ENCODE results near the gene TMEM53. TPM values are rescaled to one million over a fixed set of nuclear protein-coding genes. Genes with fewer than 3 reads are reported as not detected.
"Not testable (repeated sequence)": the region's sequence is repeated elsewhere in the genome, so short reads cannot be mapped to it uniquely, and the experiment has no call there.

The TMEM53 gene
- total and polyA plus RNA-seq, 2 donors (not counting 3 experiments of a cell fraction or from before 2014, with no cell fraction given), result 5.3 to 16.5 TPM

- H3K9me3 ChIP-seq (replicated peaks; ENCODE audit: control insufficient read depth, insufficient read depth, low read length); intact Hi-C loops (cut with micrococcal nuclease); FAIRE-seq; CTCF ChIA-PET; H3K4me3 ChIP-seq (replicated peaks in 1 of 3; ENCODE audit: insufficient read depth in 1 of 3, low read depth in 1 of 3, low read length in 3 of 3); H3K9me1 ChIP-seq (replicated peaks; ENCODE audit: control insufficient read depth, extremely low read depth, insufficient read depth, low read length); H4K20me1 ChIP-seq (replicated peaks; ENCODE audit: control insufficient read depth, extremely low read depth, insufficient read depth, low read length); H3K36me3 ChIP-seq (ENCODE audit: control insufficient read depth in 2 of 2, extremely low read depth in 1 of 2, insufficient read depth in 2 of 2, low read length in 2 of 2); H3K4me2 ChIP-seq (ENCODE audit: insufficient read depth, low read length); dilution Hi-C loops (cut with MboI; ENCODE audit: extremely low pct_ligation_motif_present, low sequenced_read_pairs); H3K27me3 ChIP-seq (ENCODE audit: control insufficient read depth in 2 of 2, insufficient read depth in 2 of 2, low read length in 2 of 2); H2AFZ ChIP-seq (ENCODE audit: low read depth, low read length); POLR2A ChIA-PET; DNase-seq (ENCODE audit: low read depth, low spot score); H3K9ac ChIP-seq (replicated peaks; ENCODE audit: extremely low read depth, insufficient read depth, low read length); H3K27ac ChIP-seq (ENCODE audit: insufficient read depth, low read depth, low read length); H3K79me2 ChIP-seq (ENCODE audit: control insufficient read depth, insufficient read depth, low read length); H3K4me1 ChIP-seq (ENCODE audit: control insufficient read depth, extremely low read depth, insufficient read depth, low read length); BruUV-seq (replicated peaks): not testable (repeated sequence)
Observed at GRCh38 chr1:44666719-44667118, 7.6 kb downstream of the TMEM53 start.

- CTCF ChIA-PET, result interaction anchor here (1.0 to 3.6 kb wide), 2 partner anchors 9 to 12 kb away, joined by 6 to 18 read pairs; no protein-coding TSS in a partner anchor
- intact Hi-C loops (cut with micrococcal nuclease), result no loop called here
- H3K9me1 ChIP-seq (replicated peaks; ENCODE audit: control insufficient read depth, extremely low read depth, insufficient read depth, low read length), result no peaks in the 10 kb centered on the region
- dilution Hi-C loops (cut with MboI; ENCODE audit: extremely low pct_ligation_motif_present, low sequenced_read_pairs), result no loop called here
- no peak overlapping the region for H3K4me3 ChIP-seq (replicated peaks in 1 of 3; ENCODE audit: insufficient read depth in 1 of 3, low read depth in 1 of 3, low read length in 3 of 3)
- BruUV-seq (replicated peaks), result no TSS peak
- no peaks in the 10 kb centered on the region for H4K20me1 ChIP-seq (replicated peaks; ENCODE audit: control insufficient read depth, extremely low read depth, insufficient read depth, low read length)
- H3K27me3 ChIP-seq (ENCODE audit: control insufficient read depth in 2 of 2, insufficient read depth in 2 of 2, low read length in 2 of 2), result no peaks in the 10 kb centered on the region
- POLR2A ChIA-PET, result interaction anchor here (1.0 kb wide), 1 partner anchor 9 kb away, joined by 5 read pairs; the partner anchor contains the start of genes ARMH1 and TMEM53
- H3K4me1 ChIP-seq (ENCODE audit: control insufficient read depth, extremely low read depth, insufficient read depth, low read length), result no peaks in the 10 kb centered on the region
- H3K9ac ChIP-seq (replicated peaks; ENCODE audit: extremely low read depth, insufficient read depth, low read length), result no peak overlapping the region
- H3K79me2 ChIP-seq (ENCODE audit: control insufficient read depth, insufficient read depth, low read length), result no peaks in the 10 kb centered on the region
- H3K27ac ChIP-seq (ENCODE audit: insufficient read depth, low read depth, low read length), result no peak overlapping the region
- TF ChIP-seq POLR2AphosphoS5 (IDR thresholded peaks at IDR 0.05; ENCODE audit: insufficient read depth, low read depth, low read length), result no peak
- no peak for TF ChIP-seq EZH2 (IDR thresholded peaks at IDR 0.05; ENCODE audit: borderline replicate concordance, low read depth, low read length, severe bottlenecking)
- TF ChIP-seq GATA2 (IDR thresholded peaks at IDR 0.05; ENCODE audit: insufficient read depth, insufficient read length, low read depth, low read length), result no peak
- no peak for TF ChIP-seq MAX (IDR thresholded peaks at IDR 0.05; ENCODE audit: insufficient read depth, insufficient read length)
- TF ChIP-seq MYC (IDR thresholded peaks at IDR 0.05; ENCODE audit: low read depth, low read length), result no peak
- no peak for TF ChIP-seq POLR2A (IDR thresholded peaks at IDR 0.05; ENCODE audit: low read depth, low read length)
- DNase-seq (ENCODE audit: low read depth, low spot score), result no peak
- H3K4me2 ChIP-seq (ENCODE audit: insufficient read depth, low read length), result no peak overlapping the region
- FAIRE-seq, result no peak
- H3K36me3 ChIP-seq (ENCODE audit: control insufficient read depth in 2 of 2, extremely low read depth in 1 of 2, insufficient read depth in 2 of 2, low read length in 2 of 2), result no peaks in the 10 kb centered on the region
- no peaks in the 10 kb centered on the region for H3K9me3 ChIP-seq (replicated peaks; ENCODE audit: control insufficient read depth, insufficient read depth, low read length)
- no peak overlapping the region for H2AFZ ChIP-seq (ENCODE audit: low read depth, low read length)
Observed at GRCh38 chr1:44664730-44665370, 9.4 kb downstream of the TMEM53 start.

Measured in endothelial cell of umbilical vein (primary cell).